ENCODE measurements around the gene KIZ. TPM values are rescaled to one million over a fixed set of nuclear protein-coding genes. Genes with fewer than 3 reads are reported as not detected.

KIZ gene
- total RNA-seq, 1 experiment from 2014 or later = 43.6 TPM

GRCh38 chr20:21183722-21184121 lies 57.8 kb downstream of the KIZ start (continued):
- TF ChIP-seq AR (CRISPR knock-in tag; IDR thresholded peaks at IDR 0.05) (no peak), NFYB (CRISPR knock-in tag; conservative IDR thresholded peaks at IDR 0.05; ENCODE audit: low read depth) (no peak), FOXP4 (CRISPR knock-in tag; IDR thresholded peaks at IDR 0.05) (no peak), ZNF671 (CRISPR knock-in tag; IDR thresholded peaks at IDR 0.05) (no peak), ATF6 (CRISPR knock-in tag; IDR thresholded peaks at IDR 0.05) (no peak)

GRCh38 chr20:21184819-21185218 lies 58.9 kb downstream of the KIZ start:
- ChIA-PET CTCF (no interaction called here), POLR2A (no interaction called here)
- TF ChIP-seq GABPB1 (CRISPR knock-in tag; IDR thresholded peaks at IDR 0.05) (peak; percentile 97), EMX1 (CRISPR knock-in tag; IDR thresholded peaks at IDR 0.05) (no peak), MAX (CRISPR knock-in tag; IDR thresholded peaks at IDR 0.05) (no peak), HMGA2 (CRISPR knock-in tag; IDR thresholded peaks at IDR 0.05) (no peak), HMGXB4 (CRISPR knock-in tag; IDR thresholded peaks at IDR 0.05) (no peak), ZNF232 (CRISPR knock-in tag; IDR thresholded peaks at IDR 0.05) (no peak)
- Mint-ChIP-seq H3K27me3 (ENCODE audit: low read depth) (no peaks in the 10 kb centered on the region), H3K4me1 (peaks cover 60% of the 10 kb centered on the region), H3K27ac (peak overlapping the region; percentile 54; the same call in 1 of the 2 replicates), H3K9me3 (no peaks in the 10 kb centered on the region), H3K4me3 (no peak overlapping the region), H3K36me3 (no peaks in the 10 kb centered on the region)
- no peak for DNase-seq (ENCODE audit: low spot score)
- ATAC-seq = no peak

- H3K4me1 Mint-ChIP-seq = peaks cover 60% of the 10 kb centered on the region
- H3K9me3 Mint-ChIP-seq = no peaks in the 10 kb centered on the region
- H3K27me3 Mint-ChIP-seq (ENCODE audit: low read depth) = no peaks in the 10 kb centered on the region
- H3K4me3 Mint-ChIP-seq = no peak overlapping the region
- DNase-seq (ENCODE audit: low spot score) = no peak
- H3K36me3 Mint-ChIP-seq = no peaks in the 10 kb centered on the region
- ChIA-PET POLR2A (no interaction called here), CTCF (no interaction called here)
- no peak for ATAC-seq
- no peak overlapping the region for H3K27ac Mint-ChIP-seq
- TF ChIP-seq FOXK1 (CRISPR knock-in tag; IDR thresholded peaks at IDR 0.05) (no peak), SMAD3 (CRISPR knock-in tag; IDR thresholded peaks at IDR 0.05; ENCODE audit: borderline replicate concordance) (no peak), CBFB (CRISPR knock-in tag; IDR thresholded peaks at IDR 0.05; ENCODE audit: low read depth) (no peak), ESRRA (CRISPR knock-in tag; IDR thresholded peaks at IDR 0.05; ENCODE audit: borderline replicate concordance) (no peak), ZNF281 (CRISPR knock-in tag; IDR thresholded peaks at IDR 0.05) (no peak), GRHL2 (CRISPR knock-in tag; IDR thresholded peaks at IDR 0.05; ENCODE audit: insufficient replicate concordance, severe bottlenecking) (no peak), JUN (CRISPR knock-in tag; IDR thresholded peaks at IDR 0.05) (no peak), ATF1 (CRISPR knock-in tag; IDR thresholded peaks at IDR 0.05) (no peak), TP53 (CRISPR knock-in tag; IDR thresholded peaks at IDR 0.05) (no peak), ZNF121 (CRISPR knock-in tag; IDR thresholded peaks at IDR 0.05) (no peak), ELF4 (CRISPR knock-in tag; IDR thresholded peaks at IDR 0.05; ENCODE audit: low read depth) (no peak), TEAD4 (CRISPR knock-in tag; IDR thresholded peaks at IDR 0.05) (no peak), EMX1 (CRISPR knock-in tag; IDR thresholded peaks at IDR 0.05) (no peak)
Observed at GRCh38 chr20:21185849-21186248, 60.0 kb downstream of the KIZ start.
